Gastrocnemius medialis (tissue), 4 donors: ENCODE measurements around the gene GLB1L2. TPM values are rescaled to one million over a fixed set of nuclear protein-coding genes. Genes with fewer than 3 reads are reported as not detected.

ENCODE experiments used
- ATAC-seq, 2 donors: fragments of 150-250 bp; one replicate each; pipeline ENCODE4 v1.9.1; 2016
- DNase-seq, 2 donors: peaks; one replicate each; pipeline ENCODE4 v3.0.0-alpha.2; 2019
- H3K27ac ChIP-seq, 4 donors: fragments of 200-600 bp; sonication (generic); 1 replicate in 1 of 4; 2 replicates in 3 of 4; pipeline ENCODE4 v1.5.1; 2016 to 2018; ENCODE audit warnings: mild to moderate bottlenecking in 2 of 4, moderate library complexity in 1 of 4
- H3K27me3 ChIP-seq, 3 donors: fragments of 200-600 bp; sonication (generic) in 2 of 3; 1 replicate in 1 of 3; 2 replicates in 2 of 3; pipeline versions ENCODE4 v1.5.1 to v1.6.0; 2016 to 2019; ENCODE audit warnings: mild to moderate bottlenecking in 1 of 3, moderate library complexity in 1 of 3
- H3K36me3 ChIP-seq, 2 donors: fragments of 200-600 bp; sonication (generic) in 1 of 2; one replicate each; pipeline ENCODE4 v1.5.1; 2017 to 2018
- H3K4me1 ChIP-seq, 2 donors: fragments of 200-600 bp; sonication (generic) in 1 of 2; one replicate each; pipeline ENCODE4 v1.5.1; 2016 to 2017; ENCODE audit warnings: mild to moderate bottlenecking in 2 of 2
- H3K4me3 ChIP-seq, 4 donors: fragments of 200-600 bp; sonication (generic) in 3 of 4; 1 replicate in 1 of 4; 2 replicates in 3 of 4; pipeline ENCODE4 v1.5.1; 2016 to 2019; ENCODE audit warnings: mild to moderate bottlenecking in 2 of 4
- H3K9me3 ChIP-seq, 3 donors: fragments of 200-600 bp; sonication (generic) in 2 of 3; 1 replicate in 1 of 3; 2 replicates in 2 of 3; pipeline ENCODE4 v1.5.1; 2016 to 2019
- CTCF ChIP-seq, 5 experiments: fragments of 450-650 bp in 3 of 5; fragments of 200-600 bp in 2 of 5; sonication (generic) in 2 of 5; IDR thresholded peaks in 4 of 5; conservative IDR thresholded peaks in 1 of 5; 1 replicate in 4 of 5; 2 replicates in 1 of 5; pipeline ENCODE4 v1.5.1; 2016 to 2019; ENCODE audit warnings: antibody characterized with exemption in 5 of 5, mild to moderate bottlenecking in 3 of 5, moderate library complexity in 3 of 5
- POLR2A ChIP-seq, 2 donors: fragments of 450-650 bp; IDR thresholded peaks; one replicate each; pipeline ENCODE4 v1.6.1; 2017; ENCODE audit warnings: antibody characterized with exemption in 2 of 2, mild to moderate bottlenecking in 2 of 2, moderate library complexity in 2 of 2
- in situ Hi-C, 4 donors: fragments of 200-750 bp; cut with MboI; loops; one replicate each; pipeline versions ENCODE4 v1.15.0 to v1.8.0; 2017; ENCODE audit warnings: low sequenced_read_pairs in 4 of 4
- intact Hi-C: fragments of 100-400 bp; cut with DNase I; formaldehyde crosslinking; loops from one replicate; pipeline ENCODE4 v1.15.1; 2023; ENCODE audit warnings: low total_unique reads
- total RNA-seq, 4 donors: library from RNA; depleted of rRNA; stranded (reverse); fragments of >200 nt; gene quantifications; one replicate each; pipeline versions ENCODE4 v1.1.0 to v1.2.3, GENCODE V29; 2016

GLB1L2 gene
- total RNA-seq, 4 donors from 2014 or later, result 0.33 to 2.9 (median 0.76) TPM; not detected in 1

GRCh38 chr11:134413826-134414731 lies 82.3 kb downstream of the GLB1L2 start:
- no peak for DNase-seq
- Histone ChIP-seq H3K27ac (no peak overlapping the region), H3K27me3 (peaks cover 48 to 57% (median 53%) of the 10 kb centered on the region in 3 donors), H3K9me3 (no peaks in the 10 kb centered on the region), H3K36me3 (no peaks in the 10 kb centered on the region), H3K4me1 (peaks cover 6% of the 10 kb centered on the region in 2 donors), H3K4me3 (no peak overlapping the region)
- no peak for ATAC-seq
- no peak for TF ChIP-seq POLR2A (IDR thresholded peaks at IDR 0.05)
- TF ChIP-seq CTCF (IDR thresholded peaks at IDR 0.05 in 4 of 5, conservative IDR thresholded peaks at IDR 0.05 in 1 of 5), result no peak
- in situ Hi-C loops (no loop called here), intact Hi-C loops (no loop called here)

- no peak for ATAC-seq
- no peak overlapping the region for H3K4me3 ChIP-seq
- no peaks in the 10 kb centered on the region for H3K9me3 ChIP-seq
- H3K27me3 ChIP-seq, result peaks cover 45 to 53% (median 51%) of the 10 kb centered on the region in 3 donors
- H3K36me3 ChIP-seq, result no peaks in the 10 kb centered on the region
- H3K4me1 ChIP-seq, result peaks cover 6% of the 10 kb centered on the region in 2 donors
- in situ Hi-C loops, result no loop called here
- intact Hi-C loops, result no loop called here
- TF ChIP-seq CTCF (IDR thresholded peaks at IDR 0.05 in 4 of 5, conservative IDR thresholded peaks at IDR 0.05 in 1 of 5) (no peak), POLR2A (IDR thresholded peaks at IDR 0.05) (no peak)
- no peak overlapping the region for H3K27ac ChIP-seq
- DNase-seq, result no peak
Measured at GRCh38 chr11:134414766-134415765, 83.3 kb downstream of the GLB1L2 start.

- no peak for TF ChIP-seq CTCF (IDR thresholded peaks at IDR 0.05 in 4 of 5, conservative IDR thresholded peaks at IDR 0.05 in 1 of 5)
- TF ChIP-seq POLR2A (IDR thresholded peaks at IDR 0.05), result no peak
- ATAC-seq, result no peak
- intact Hi-C loops (no loop called here), in situ Hi-C loops (no loop called here)
- peaks cover 30 to 37% (median 35%) of the 10 kb centered on the region in 3 donors for H3K27me3 ChIP-seq
- no peaks in the 10 kb centered on the region for H3K9me3 ChIP-seq
- no peaks in the 10 kb centered on the region for H3K36me3 ChIP-seq
- no peak overlapping the region for H3K4me3 ChIP-seq
- DNase-seq, result no peak
- H3K27ac ChIP-seq, result no peak overlapping the region
- H3K4me1 ChIP-seq, result no peaks in the 10 kb centered on the region
Measured at GRCh38 chr11:134416726-134417125, 84.9 kb downstream of the GLB1L2 start.

- TF ChIP-seq POLR2A (IDR thresholded peaks at IDR 0.05) (no peak), CTCF (IDR thresholded peaks at IDR 0.05 in 4 of 5, conservative IDR thresholded peaks at IDR 0.05 in 1 of 5) (no peak)
- H3K9me3 ChIP-seq, result no peaks in the 10 kb centered on the region
- no peak for ATAC-seq
- peaks cover 21 to 29% (median 25%) of the 10 kb centered on the region in 3 donors for H3K27me3 ChIP-seq
- in situ Hi-C loops, result no loop called here
- H3K4me1 ChIP-seq, result no peaks in the 10 kb centered on the region
- H3K36me3 ChIP-seq, result no peaks in the 10 kb centered on the region
- intact Hi-C loops, result no loop called here
- H3K4me3 ChIP-seq, result no peak overlapping the region
- no peak overlapping the region for H3K27ac ChIP-seq
- DNase-seq, result no peak
Measured at GRCh38 chr11:134417871-134418840, 86.4 kb downstream of the GLB1L2 start.
